Cardiac muscle cell (in vitro differentiated cells and primary cell): ENCODE measurements around the gene PTGR2. TPM values are rescaled to one million over a fixed set of nuclear protein-coding genes. Genes with fewer than 3 reads are reported as not detected.
"Not testable (repeated sequence)": the region's sequence is repeated elsewhere in the genome, so short reads cannot be mapped to it uniquely, and the experiment has no call there.

Experiments
- DNase-seq, 2 donors: peaks; one replicate each; pipeline versions ENCODE4 v3.0.0 to v3.0.0-alpha.2; 2010 to 2017; ENCODE audit warnings: low read depth in 1 of 2, low spot score in 1 of 2
- H3K27ac ChIP-seq: fragments of 200-600 bp; sonication (generic); 2 replicates; pipeline ENCODE4 v1.5.1; 2016
- H3K27me3 ChIP-seq: fragments of 200-600 bp; sonication (generic); 2 replicates; pipeline ENCODE4 v1.6.0; 2016; ENCODE audit warnings: control low read depth
- H3K36me3 ChIP-seq: fragments of 200-600 bp; sonication (generic); 2 replicates; pipeline ENCODE4 v1.5.1; 2016; ENCODE audit warnings: control low read depth
- H3K4me1 ChIP-seq: fragments of 200-600 bp; sonication (generic); 2 replicates; pipeline ENCODE4 v1.8.1; 2017; ENCODE audit warnings: low read depth, mild to moderate bottlenecking, mixed run types
- H3K4me3 ChIP-seq: fragments of 200-600 bp; sonication (generic); 2 replicates; pipeline ENCODE4 v1.5.1; 2016; ENCODE audit warnings: mild to moderate bottlenecking
- H3K9me3 ChIP-seq: fragments of 200-600 bp; sonication (generic); 2 replicates; pipeline ENCODE4 v1.5.1; 2017; ENCODE audit warnings: low read depth, mild to moderate bottlenecking, control low read depth
- polyA plus RNA-seq: library from polyadenylated mRNA; unstranded; fragments of >200 nt; fragmentation: Nextera tagmentation; extraction: Ambion mirVana; gene quantifications from 2 replicates; pipeline ENCODE4 v1.2.1, GENCODE V29; 2016
- total RNA-seq: library from RNA; depleted of rRNA; stranded (reverse); fragments of >200 nt; gene quantifications from 2 replicates; pipeline ENCODE4 v1.2.3, GENCODE V29; 2016
- TF ChIP-seq, protein P1 (sequence below): IDR thresholded peaks from 2 replicates; pipeline ENCODE4 v1.5.1; 2012; ENCODE audit warnings: low read depth, mild to moderate bottlenecking, low read length

PTGR2 gene
- total and polyA plus RNA-seq, 2 experiments from 2014 or later = 13.4 to 16.4 TPM

DNA sequence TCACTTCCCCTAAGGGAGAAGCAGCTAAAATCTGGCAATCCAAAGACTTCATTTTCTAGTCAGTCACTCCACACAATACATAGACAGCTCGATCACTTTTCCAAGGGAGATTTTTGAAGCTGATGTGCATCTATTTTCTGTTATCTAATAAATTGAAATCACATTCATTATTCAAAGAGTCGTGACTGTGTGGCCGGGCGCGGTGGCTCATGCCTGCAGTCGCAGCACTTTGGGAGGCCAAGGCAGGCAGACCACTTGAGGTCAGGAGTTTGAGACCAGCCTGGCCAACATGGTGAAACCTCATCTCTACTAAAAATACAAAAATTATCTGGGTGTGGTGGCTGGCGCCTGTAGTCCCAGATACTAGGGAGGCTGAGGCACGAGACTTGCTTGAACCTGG is 27.1 kb upstream of the PTGR2 start:
- TF ChIP-seq, protein P1, sequence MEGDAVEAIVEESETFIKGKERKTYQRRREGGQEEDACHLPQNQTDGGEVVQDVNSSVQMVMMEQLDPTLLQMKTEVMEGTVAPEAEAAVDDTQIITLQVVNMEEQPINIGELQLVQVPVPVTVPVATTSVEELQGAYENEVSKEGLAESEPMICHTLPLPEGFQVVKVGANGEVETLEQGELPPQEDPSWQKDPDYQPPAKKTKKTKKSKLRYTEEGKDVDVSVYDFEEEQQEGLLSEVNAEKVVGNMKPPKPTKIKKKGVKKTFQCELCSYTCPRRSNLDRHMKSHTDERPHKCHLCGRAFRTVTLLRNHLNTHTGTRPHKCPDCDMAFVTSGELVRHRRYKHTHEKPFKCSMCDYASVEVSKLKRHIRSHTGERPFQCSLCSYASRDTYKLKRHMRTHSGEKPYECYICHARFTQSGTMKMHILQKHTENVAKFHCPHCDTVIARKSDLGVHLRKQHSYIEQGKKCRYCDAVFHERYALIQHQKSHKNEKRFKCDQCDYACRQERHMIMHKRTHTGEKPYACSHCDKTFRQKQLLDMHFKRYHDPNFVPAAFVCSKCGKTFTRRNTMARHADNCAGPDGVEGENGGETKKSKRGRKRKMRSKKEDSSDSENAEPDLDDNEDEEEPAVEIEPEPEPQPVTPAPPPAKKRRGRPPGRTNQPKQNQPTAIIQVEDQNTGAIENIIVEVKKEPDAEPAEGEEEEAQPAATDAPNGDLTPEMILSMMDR = no peak
- no peaks in the 10 kb centered on the region for H3K27me3 ChIP-seq
- no peaks in the 10 kb centered on the region for H3K9me3 ChIP-seq
- H3K4me3 ChIP-seq = no peak overlapping the region
- no peak overlapping the region for H3K27ac ChIP-seq
- H3K36me3 ChIP-seq = no peaks in the 10 kb centered on the region
- DNase-seq = no peak
- H3K4me1 ChIP-seq = no peaks in the 10 kb centered on the region

DNA sequence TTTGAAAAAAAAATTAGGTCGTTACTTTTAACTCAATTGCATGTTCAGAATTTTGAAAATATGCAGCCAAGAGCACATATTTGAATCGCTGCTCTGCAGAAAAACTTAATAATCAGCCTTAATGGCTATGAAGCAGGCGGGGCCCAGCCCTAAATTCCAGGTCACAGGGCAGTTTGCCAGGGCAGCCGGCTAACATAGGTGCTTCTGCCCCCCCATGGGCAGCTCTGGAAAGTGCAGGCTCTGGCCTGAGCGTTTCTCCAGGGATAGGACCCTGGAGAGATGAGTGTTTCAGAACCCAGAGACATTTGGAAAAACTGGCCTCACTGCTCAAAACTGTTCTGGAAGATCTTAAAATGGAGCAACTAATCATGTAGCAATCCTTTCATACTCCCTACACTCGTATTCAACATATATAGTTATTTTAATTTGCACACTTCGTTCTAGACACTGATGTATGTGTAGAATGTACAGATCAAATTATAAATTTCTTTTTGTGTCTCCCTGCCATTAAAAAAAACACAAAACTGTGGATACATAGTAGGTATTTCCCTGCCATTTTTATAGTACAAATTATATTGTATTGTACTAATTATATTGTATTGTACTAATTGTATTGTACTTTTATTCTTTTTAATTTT is 26.0 kb upstream of the PTGR2 start:
- DNase-seq = peak; percentile 91 to 92
- Histone ChIP-seq H3K27me3 (no peaks in the 10 kb centered on the region), H3K4me1 (no peaks in the 10 kb centered on the region), H3K9me3 (no peaks in the 10 kb centered on the region), H3K4me3 (no peak overlapping the region), H3K27ac (no peak overlapping the region), H3K36me3 (no peaks in the 10 kb centered on the region)
- TF ChIP-seq, protein P1 = peak; percentile 88

DNA sequence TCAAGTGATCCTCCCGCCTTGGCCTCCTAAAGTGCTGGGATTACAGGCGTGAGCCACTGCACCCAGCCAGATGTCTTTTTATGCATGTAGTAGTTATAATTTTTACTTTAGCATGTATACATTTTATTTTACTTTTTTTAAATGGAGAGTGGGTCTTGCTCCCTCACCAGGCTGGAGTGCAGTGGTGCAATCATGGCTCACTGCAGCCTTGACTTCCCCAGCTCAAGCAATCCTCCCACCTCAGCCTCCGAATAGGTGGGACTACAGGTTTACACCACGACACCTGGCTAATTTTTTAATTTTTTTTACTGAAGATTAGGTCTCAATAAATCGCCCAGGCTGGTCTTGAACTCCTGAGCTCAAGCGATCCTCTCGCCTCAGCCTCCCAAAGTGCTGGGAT is 24.4 kb upstream of the PTGR2 start:
- H3K9me3 ChIP-seq, H3K4me1 ChIP-seq, H3K27ac ChIP-seq, H3K4me3 ChIP-seq, H3K36me3 ChIP-seq, H3K27me3 ChIP-seq, DNase-seq: not testable (repeated sequence)
- TF ChIP-seq, protein P1 = peak; percentile 34

DNA sequence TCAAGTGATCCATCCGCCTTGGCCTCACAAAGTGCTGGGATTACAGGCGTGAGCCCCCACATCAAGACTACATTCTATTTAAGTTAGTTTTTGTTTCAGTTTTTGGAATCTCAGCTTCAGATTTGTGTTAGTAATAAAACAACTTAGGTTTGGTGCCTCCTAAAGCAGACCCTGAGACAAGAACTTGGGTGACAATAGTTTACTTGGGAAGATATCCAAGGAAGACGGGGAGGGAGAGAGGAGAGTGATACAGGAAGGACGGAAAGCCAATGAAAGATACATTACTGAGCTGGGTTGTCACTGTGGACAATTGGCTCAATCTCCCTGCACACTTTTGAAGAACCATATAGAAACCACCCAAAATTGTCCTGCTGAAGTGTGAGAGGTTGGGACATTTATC is 22.6 kb upstream of the PTGR2 start:
- Histone ChIP-seq H3K36me3 (no peaks in the 10 kb centered on the region), H3K4me3 (no peak overlapping the region), H3K27me3 (no peaks in the 10 kb centered on the region), H3K4me1 (no peaks in the 10 kb centered on the region), H3K9me3 (no peaks in the 10 kb centered on the region), H3K27ac (no peak overlapping the region)
- TF ChIP-seq, protein P1 = no peak
- no peak for DNase-seq

DNA sequence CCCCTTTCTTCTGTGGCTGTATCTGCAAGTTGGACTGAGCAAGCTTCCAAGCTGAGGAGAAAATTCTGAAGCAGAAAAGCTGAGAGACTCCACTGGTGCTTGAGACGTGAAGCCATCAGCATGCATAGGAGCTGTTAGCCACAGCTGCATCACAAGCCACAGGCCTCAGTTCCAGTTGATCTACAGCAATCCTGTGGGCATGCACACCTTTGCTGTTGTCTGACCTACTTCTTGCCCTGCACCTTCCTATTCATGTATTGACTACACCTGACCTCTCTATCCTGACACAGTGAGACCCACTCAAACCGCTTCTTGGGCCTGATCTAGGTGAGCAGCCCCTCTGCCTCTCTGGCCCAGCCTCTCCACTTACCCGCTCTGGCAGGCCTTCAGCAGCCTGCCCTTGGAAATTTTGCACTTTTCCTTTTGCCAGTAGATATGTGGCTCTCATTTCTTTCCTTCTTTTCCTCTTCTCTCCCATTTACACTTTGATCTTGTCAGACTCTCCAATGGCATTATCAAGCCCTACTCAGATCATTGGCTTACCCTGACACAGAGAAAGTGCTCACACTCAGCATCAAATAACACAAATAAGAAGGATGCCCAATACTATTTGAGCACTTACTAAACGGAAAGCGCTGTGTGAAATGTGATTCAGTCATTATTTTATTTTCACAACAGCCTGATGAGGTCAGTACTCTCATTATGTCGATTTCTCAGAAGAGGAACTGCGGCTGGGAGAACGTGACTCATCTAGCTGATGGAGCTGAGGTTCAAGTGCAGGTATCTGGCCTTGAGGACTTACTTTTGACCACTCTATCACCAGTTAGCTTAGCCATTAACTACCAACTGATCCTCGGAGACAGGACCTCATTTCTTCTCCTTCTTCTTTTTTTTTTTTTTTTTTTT is 21.9 kb upstream of the PTGR2 start:
- no peaks in the 10 kb centered on the region for H3K27me3 ChIP-seq
- no peaks in the 10 kb centered on the region for H3K9me3 ChIP-seq
- peak in 1 of 2 donors; percentile 80 for DNase-seq
- H3K36me3 ChIP-seq = no peaks in the 10 kb centered on the region
- no peaks in the 10 kb centered on the region for H3K4me1 ChIP-seq
- no peak overlapping the region for H3K4me3 ChIP-seq
- H3K27ac ChIP-seq = no peak overlapping the region
- TF ChIP-seq, protein P1 = no peak
